NCI-H526 treated with DMSO at 0.1 percent for 48 hours (cell line): Measurements from ENCODE around the gene CFB.
A peak's percentile ranks its signal among the peaks of the same experiment; 100 is the strongest.

Source experiments
- DNase-seq: peaks from one replicate; lab custom pipeline; 2025; lab: John Stamatoyannopoulos, UW

CFB gene

DNA sequence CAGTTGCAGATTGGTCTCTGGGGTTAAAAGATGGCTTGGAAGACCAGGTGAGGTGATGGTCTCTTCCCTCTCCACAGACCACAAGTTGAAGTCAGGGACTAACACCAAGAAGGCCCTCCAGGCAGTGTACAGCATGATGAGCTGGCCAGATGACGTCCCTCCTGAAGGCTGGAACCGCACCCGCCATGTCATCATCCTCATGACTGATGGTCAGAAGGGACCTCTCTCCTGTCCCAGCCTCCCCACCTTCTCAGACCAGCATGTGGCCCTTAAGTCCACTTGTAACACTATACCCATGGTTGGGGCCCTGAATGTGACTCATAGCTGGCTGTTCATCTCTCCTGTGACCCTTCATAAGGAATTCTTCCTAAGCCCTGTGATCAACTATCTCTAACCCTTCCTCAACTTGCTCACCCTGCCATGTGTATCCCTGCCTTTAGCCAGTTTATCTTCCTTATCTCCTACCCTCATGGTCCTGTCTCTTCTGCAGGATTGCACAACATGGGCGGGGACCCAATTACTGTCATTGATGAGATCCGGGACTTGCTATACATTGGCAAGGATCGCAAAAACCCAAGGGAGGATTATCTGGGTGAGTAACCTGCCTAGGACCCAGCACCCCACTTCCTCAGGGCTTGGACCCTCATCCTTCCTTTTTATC is 3.0 kb downstream of the CFB start:
- DNase-seq, result no peak

GRCh38 chr6:31949926-31950548 is 4.1 kb downstream of the CFB start:
- no peak for DNase-seq

GRCh38 chr6:31952140-31952805 is 6.4 kb downstream of the CFB start:
- DNase-seq, result no peak

- DNase-seq, result no peak
These were observed 7.0 kb downstream of the CFB start for GRCh38 chr6:31952890-31953289.

GRCh38 chr6:31954511-31954910 is 8.6 kb downstream of the CFB start:
- DNase-seq, result no peak

DNA sequence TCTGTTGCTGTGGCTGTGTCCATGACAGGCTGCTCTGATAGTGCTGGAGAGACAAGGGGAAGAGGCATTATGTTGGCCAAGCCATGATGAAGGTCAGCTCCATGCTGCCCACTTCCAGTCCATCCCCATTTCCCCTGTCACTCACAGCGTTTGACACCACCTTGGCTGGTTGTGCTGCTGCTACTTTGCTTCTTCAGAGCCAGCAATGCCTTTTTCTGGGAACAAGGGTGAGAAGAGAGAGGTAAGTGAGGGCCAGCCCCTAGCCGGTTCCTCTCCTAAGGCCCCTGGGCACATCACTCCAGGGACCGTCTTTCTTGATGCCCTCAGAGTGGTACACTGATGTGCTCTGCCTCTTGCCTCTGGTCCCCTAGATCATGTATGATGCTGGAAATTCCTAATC is 10.9 kb downstream of the CFB start:
- no peak for DNase-seq

DNA sequence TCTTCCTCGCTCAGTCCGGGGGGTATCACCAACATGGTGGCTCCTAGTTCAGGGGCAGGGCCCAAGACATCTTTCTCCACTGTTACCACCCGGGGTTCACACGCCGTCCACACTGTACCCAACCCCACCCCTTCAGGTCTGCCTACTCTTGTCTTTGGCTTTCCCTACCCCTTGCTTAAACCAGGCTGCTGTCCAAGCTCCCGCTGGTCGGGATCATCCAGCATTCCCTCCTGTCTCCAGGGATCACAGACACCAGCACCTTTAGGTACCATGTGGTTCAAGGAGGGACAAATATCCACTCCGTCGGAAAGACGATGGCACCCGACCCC is 12.5 kb downstream of the CFB start:
- no peak for DNase-seq

- DNase-seq, result peak; percentile 93
These were observed 13.1 kb downstream of the CFB start, which contains the start of the genes NELFE and SKIC2 for GRCh38 chr6:31958741-31959739. Gene NELFE, minus strand, starts transcription at chr6:31958971. Its CDS starts 525 bp downstream, at chr6:31958446. Gene SKIC2, plus strand, starts transcription at chr6:31959175. Its CDS starts 18 bp downstream, at chr6:31959193.

DNA sequence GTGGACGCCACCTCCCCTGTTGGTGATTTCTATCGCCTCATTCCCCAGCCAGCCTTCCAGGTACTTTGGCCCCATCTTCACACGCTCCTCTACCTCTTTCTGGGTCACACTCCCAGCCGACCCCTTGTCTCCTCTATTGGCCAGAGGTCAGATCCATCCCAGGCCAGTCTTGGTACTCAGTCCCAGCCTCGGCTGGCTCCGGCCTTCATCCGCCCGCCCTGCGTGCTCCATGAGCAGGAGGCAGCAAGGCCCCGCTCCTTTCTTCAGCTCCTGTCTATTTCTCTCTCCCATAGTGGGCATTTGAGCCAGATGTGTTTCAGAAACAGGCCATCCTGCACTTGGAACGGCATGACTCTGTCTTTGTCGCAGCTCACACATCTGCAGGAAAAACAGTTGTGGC is 15.7 kb downstream of the CFB start:
- DNase-seq, result no peak

DNA sequence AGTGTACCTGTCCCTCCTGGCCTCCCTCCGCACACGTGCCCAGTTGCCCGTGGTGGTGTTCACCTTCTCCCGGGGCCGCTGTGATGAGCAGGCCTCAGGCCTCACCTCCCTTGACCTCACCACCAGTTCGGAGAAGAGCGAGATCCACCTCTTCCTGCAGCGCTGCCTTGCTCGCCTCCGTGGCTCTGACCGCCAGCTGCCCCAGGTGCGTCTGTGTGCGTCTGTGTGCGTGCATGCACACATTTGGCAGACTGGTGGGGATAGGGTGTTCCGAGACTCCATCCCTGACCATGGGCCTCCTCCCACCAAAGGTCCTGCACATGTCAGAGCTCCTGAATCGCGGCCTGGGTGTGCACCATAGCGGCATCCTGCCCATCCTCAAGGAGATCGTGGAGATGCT is 18.0 kb downstream of the CFB start:
- no peak for DNase-seq

GRCh38 chr6:31965700-31966099 is 19.8 kb downstream of the CFB start:
- no peak for DNase-seq

GRCh38 chr6:31966506-31966905 is 20.6 kb downstream of the CFB start:
- DNase-seq, result no peak

- DNase-seq, result no peak
These were observed 21.4 kb downstream of the CFB start for GRCh38 chr6:31966997-31967925.

DNA sequence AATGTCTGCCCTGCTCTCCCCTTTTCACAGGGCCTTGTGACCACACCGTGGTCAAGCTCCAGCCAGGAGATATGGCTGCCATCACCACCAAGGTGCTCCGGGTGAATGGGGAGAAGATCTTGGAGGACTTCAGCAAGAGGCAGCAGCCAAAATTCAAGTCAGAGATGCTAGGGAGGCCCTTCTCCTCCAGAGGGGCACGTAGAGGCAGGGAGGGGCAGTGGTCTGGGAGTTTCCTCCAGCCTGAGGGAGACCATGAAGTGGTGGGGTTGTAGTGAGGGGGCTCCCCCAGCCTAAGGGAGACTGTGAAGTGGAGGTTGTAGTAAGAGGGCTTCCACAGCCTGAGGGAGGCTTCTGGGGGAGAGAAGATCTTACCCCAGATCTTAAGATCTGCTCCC is 22.0 kb downstream of the CFB start:
- no peak for DNase-seq

DNA sequence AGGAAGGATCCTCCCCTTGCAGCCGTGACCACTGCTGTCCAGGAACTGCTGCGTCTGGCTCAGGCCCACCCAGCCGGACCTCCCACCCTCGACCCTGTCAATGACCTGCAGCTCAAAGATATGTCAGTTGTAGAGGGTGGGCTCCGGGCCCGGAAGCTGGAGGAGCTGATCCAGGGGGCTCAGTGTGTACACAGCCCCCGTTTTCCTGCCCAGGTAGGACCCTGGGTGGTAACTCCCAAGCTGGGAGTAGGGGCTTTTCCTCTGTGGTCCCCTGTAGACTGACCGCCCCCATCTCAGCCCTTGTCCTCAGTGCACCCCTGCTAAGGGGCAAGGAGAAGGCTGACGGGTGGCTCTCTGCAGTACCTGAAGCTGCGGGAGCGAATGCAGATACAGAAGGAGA is 22.4 kb downstream of the CFB start:
- DNase-seq, result no peak

DNA sequence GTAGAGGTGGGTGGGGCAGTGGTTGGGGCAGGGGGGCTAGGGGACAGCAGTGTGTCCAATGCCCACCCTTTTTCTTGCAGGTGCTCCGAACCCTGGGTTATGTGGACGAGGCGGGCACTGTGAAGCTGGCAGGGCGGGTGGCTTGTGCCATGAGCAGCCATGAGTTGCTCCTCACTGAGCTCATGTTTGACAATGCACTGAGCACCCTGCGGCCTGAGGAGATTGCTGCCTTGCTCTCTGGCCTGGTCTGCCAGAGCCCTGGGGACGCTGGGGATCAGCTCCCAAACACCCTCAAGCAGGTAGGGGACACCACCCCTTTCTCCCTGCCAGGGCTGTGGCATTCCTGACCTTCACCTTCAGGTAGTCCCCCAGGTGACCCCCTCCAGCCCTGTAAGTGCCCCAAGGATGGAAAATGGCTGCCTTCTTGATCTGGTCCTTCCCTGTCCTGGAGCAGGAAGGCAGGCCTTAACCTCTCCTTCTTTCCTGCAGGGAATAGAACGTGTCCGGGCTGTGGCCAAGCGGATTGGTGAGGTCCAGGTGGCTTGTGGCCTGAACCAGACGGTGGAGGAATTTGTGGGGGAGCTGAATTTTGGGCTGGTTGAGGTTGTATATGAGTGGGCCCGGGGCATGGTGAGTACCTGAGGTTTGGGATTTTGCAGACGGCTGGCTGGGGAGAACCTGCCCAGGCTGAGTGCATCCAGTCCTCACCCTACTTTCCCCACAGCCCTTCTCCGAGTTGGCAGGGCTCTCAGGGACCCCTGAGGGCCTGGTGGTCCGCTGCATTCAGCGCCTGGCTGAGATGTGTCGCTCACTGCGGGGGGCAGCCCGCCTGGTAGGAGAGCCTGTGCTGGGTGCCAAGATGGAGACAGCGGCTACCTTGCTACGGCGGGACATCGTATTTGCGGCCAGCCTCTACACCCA is 23.2 kb downstream of the CFB start:
- DNase-seq, result no peak

DNA sequence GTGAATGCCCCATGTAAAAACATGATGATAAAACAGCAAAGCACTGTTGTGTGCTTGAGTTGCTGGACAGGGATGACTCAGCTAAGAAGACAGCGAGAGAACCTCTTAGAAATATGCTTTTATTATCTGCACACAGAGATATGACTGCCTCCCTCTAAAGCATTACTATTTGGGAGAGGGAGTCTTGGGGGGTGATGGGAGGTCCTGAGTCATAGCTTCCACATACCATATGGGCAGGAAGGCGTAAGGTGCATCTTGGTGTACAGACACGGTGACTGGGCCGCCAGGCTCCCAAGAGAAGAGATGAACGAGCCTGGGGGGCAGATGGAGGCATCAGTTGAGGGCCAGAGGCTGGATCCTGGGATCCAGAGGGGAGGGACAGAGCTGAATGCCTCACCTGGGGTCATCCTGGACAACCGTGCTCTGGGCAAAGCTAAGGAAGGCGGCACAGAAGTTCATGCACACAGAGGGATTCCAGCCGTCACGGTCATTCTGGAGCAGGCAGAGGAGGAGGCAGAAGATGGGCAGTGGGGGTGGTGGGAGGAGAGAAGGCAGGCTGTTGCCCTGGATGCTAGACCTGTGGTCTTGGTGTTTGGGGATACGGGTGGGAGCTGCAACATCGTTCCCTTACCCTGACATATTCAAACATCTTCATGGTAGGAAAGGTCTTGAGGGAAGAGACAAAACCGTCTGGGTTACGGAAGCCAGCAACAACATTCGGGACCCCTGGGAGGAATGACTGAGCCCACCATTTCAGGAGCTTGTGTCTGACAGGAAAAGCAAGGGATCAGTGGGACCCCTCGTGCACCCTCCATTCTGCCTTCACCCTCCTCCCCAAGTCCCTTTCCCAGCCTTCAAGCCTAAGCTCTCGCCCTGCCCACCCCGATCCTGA is 24.1 kb downstream of the CFB start:
- DNase-seq, result no peak

- DNase-seq, result no peak
These were observed 24.8 kb downstream of the CFB start for GRCh38 chr6:31970604-31971271.
